Endothelial cell of umbilical vein (primary cell): Measurements from ENCODE around the gene COL17A1. TPM values are rescaled to one million over a fixed set of nuclear protein-coding genes. Genes with fewer than 3 reads are reported as not detected.

Experiments
- BruUV-seq: library from RNA; stranded (reverse); fragments of 400-500 nt; replicated peaks from 2 replicates; lab custom pipeline; 2021; lab: Mats Ljungman, UMichigan
- CTCF ChIA-PET: fragments of 300-600, 350-600 bp; sonication (Branson Sonifier 250); formaldehyde crosslinking; loops from one replicate; lab custom pipeline; 2021; ENCODE audit warnings: antibody characterized with exemption, inconsistent platforms; lab: Charles Lee
- POLR2A ChIA-PET: fragments of 300-600, 350-600 bp; sonication (Branson Sonifier 250); formaldehyde crosslinking; loops from one replicate; lab custom pipeline; 2021; ENCODE audit warnings: antibody characterized with exemption, inconsistent platforms; lab: Charles Lee
- DNase-seq: peaks from one replicate; pipeline ENCODE4 v3.0.0-alpha.2; 2011; ENCODE audit warnings: low read depth, low spot score
- FAIRE-seq: peaks from 2 replicates; lab custom pipeline; 2011; peaks lifted over from hg19 to GRCh38; lab: Jason Lieb, UNC
- H2AFZ ChIP-seq: 2 replicates; pipeline ENCODE4 v1.6.0; 2012; ENCODE audit warnings: low read depth, low read length, control low read depth, inconsistent platforms
- H3K27ac ChIP-seq: 2 replicates; pipeline ENCODE4 v1.5.1; 2011; ENCODE audit warnings: low read depth, mild to moderate bottlenecking, control low read depth, low read length, moderate library complexity; ENCODE audit not compliant: insufficient read depth
- H3K27me3 ChIP-seq, 2 experiments: 2 replicates each; pipeline versions ENCODE4 v1.6.0 to v1.6.1; 2011; ENCODE audit warnings: low read length in 2 of 2, mixed read lengths in 1 of 2; ENCODE audit not compliant: control insufficient read depth in 2 of 2, insufficient read depth in 2 of 2
- H3K36me3 ChIP-seq, 2 experiments: 2 replicates in 1 of 2; 3 replicates in 1 of 2; pipeline ENCODE4 v1.5.1; 2011; ENCODE audit warnings: low read length in 2 of 2, mild to moderate bottlenecking in 1 of 2, moderate library complexity in 1 of 2; ENCODE audit not compliant: control insufficient read depth in 2 of 2, insufficient read depth in 2 of 2; ENCODE audit errors: extremely low read depth in 1 of 2
- H3K4me1 ChIP-seq: 3 replicates; pipeline ENCODE4 v1.5.1; 2011; ENCODE audit warnings: mild to moderate bottlenecking, low read length; ENCODE audit not compliant: control insufficient read depth, insufficient read depth; ENCODE audit errors: extremely low read depth
- H3K4me2 ChIP-seq: 2 replicates; pipeline ENCODE4 v1.6.1; 2011; ENCODE audit warnings: low read length, control low read depth, mixed read lengths; ENCODE audit not compliant: insufficient read depth
- H3K4me3 ChIP-seq, 3 experiments: fragments of 200-600 bp in 1 of 3; sonication (generic), shearing (Covaris generic) in 1 of 3; replicated peaks in 1 of 3; 2 replicates each; pipeline ENCODE4 v1.5.1; 2011 to 2016; ENCODE audit warnings: control low read depth in 3 of 3, low read length in 3 of 3, mild to moderate bottlenecking in 2 of 3, inconsistent platforms in 1 of 3, low read depth in 1 of 3, moderate library complexity in 1 of 3; ENCODE audit not compliant: insufficient read depth in 1 of 3
- H3K79me2 ChIP-seq: 2 replicates; pipeline ENCODE4 v1.6.0; 2012; ENCODE audit warnings: low read length, inconsistent platforms; ENCODE audit not compliant: control insufficient read depth, insufficient read depth
- H3K9ac ChIP-seq: replicated peaks from 2 replicates; pipeline ENCODE3; 2011; ENCODE audit warnings: low read length, control low read depth; ENCODE audit not compliant: insufficient read depth; ENCODE audit errors: extremely low read depth
- H3K9me1 ChIP-seq: replicated peaks from 3 replicates; pipeline ENCODE4 v1.6.0; 2011; ENCODE audit warnings: mild to moderate bottlenecking, low read length; ENCODE audit not compliant: control insufficient read depth, insufficient read depth; ENCODE audit errors: extremely low read depth
- H3K9me3 ChIP-seq: replicated peaks from 2 replicates; pipeline ENCODE4 v1.5.1; 2012; ENCODE audit warnings: low read length, inconsistent platforms; ENCODE audit not compliant: control insufficient read depth, insufficient read depth
- H4K20me1 ChIP-seq: replicated peaks from 2 replicates; pipeline ENCODE3; 2011; ENCODE audit warnings: mild to moderate bottlenecking, low read length; ENCODE audit not compliant: control insufficient read depth, insufficient read depth; ENCODE audit errors: extremely low read depth
- CTCF ChIP-seq, 2 donors: IDR thresholded peaks; 1 replicate in 1 of 2; 2 replicates in 1 of 2; pipeline ENCODE4 v1.5.1; 2011; ENCODE audit warnings: low read length in 2 of 2, mild to moderate bottlenecking in 2 of 2, moderate library complexity in 2 of 2, control low read depth in 1 of 2, inconsistent platforms in 1 of 2, low read depth in 1 of 2; ENCODE audit not compliant: insufficient read depth in 1 of 2; ENCODE audit errors: extremely low read depth in 1 of 2
- EZH2 ChIP-seq: IDR thresholded peaks from 2 replicates; pipeline ENCODE4 v1.6.1; 2012; ENCODE audit warnings: borderline replicate concordance, low read depth, mild to moderate bottlenecking, moderate library complexity, low read length, inconsistent platforms; ENCODE audit not compliant: severe bottlenecking
- FOS ChIP-seq: IDR thresholded peaks from 2 replicates; pipeline ENCODE4 v1.6.1; 2011; ENCODE audit warnings: mild to moderate bottlenecking, low read length, moderate library complexity, borderline replicate concordance; ENCODE audit not compliant: insufficient read depth
- GATA2 ChIP-seq: IDR thresholded peaks from 2 replicates; pipeline ENCODE4 v1.7.0; 2011; ENCODE audit warnings: low read depth, mild to moderate bottlenecking, moderate library complexity, mixed read lengths, low read length; ENCODE audit not compliant: insufficient read length, insufficient read depth
- JUN ChIP-seq: IDR thresholded peaks from 2 replicates; pipeline ENCODE4 v1.6.1; 2011; ENCODE audit warnings: borderline replicate concordance, low read depth; ENCODE audit not compliant: insufficient read length, insufficient read depth
- MAX ChIP-seq: IDR thresholded peaks from 2 replicates; pipeline ENCODE4 v1.6.1; 2011; ENCODE audit not compliant: insufficient read depth, insufficient read length
- MYC ChIP-seq: IDR thresholded peaks from one replicate; pipeline ENCODE4 v1.6.1; 2011; ENCODE audit warnings: mild to moderate bottlenecking, low read depth, low read length
- POLR2A ChIP-seq: IDR thresholded peaks from 2 replicates; pipeline ENCODE4 v1.6.1; 2012; ENCODE audit warnings: low read depth, mild to moderate bottlenecking, control low read depth, low read length
- POLR2AphosphoS5 ChIP-seq: IDR thresholded peaks from 2 replicates; pipeline ENCODE4 v1.6.1; 2012; ENCODE audit warnings: low read depth, mild to moderate bottlenecking, control low read depth, low read length, moderate library complexity; ENCODE audit not compliant: insufficient read depth
- dilution Hi-C: fragments of 300-500 bp; cut with MboI; formaldehyde crosslinking; loops from one replicate; pipeline ENCODE4 v1.15.0; 2019; ENCODE audit warnings: low sequenced_read_pairs; ENCODE audit not compliant: extremely low pct_ligation_motif_present
- intact Hi-C: fragments of 100-400 bp; cut with micrococcal nuclease; formaldehyde crosslinking; loops from one replicate; pipeline ENCODE4 v1.10.0; 2022
- polyA plus RNA-seq, 4 experiments: library from polyadenylated mRNA; depleted of rRNA in 3 of 4; stranded (reverse) in 3 of 4; unstranded in 1 of 4; fragments of >200 nt; gene quantifications; 2 replicates each; pipeline versions ENCODE4 v1.2.1 to v1.2.3, GENCODE V29; 2011 to 2012; ENCODE audit warnings: missing spikeins in 1 of 4
- total RNA-seq: library from RNA; stranded (reverse); gene quantifications from 2 replicates; pipeline ENCODE4 v1.2.3, GENCODE V29; 2021

Gene COL17A1
- total and polyA plus RNA-seq, 2 donors (not counting 3 experiments of a cell fraction or from before 2014, with no cell fraction given) = 0.57 to 1.3 TPM

GRCh38 chr10:103983367-103983911 lies 102.2 kb downstream of the COL17A1 start:
- ChIA-PET POLR2A (interaction anchor here (0.6 to 0.7 kb wide), 2 partner anchors 35 to 67 kb away, joined by 3 read pairs; no protein-coding TSS in a partner anchor), CTCF (interaction anchor here (0.8 to 3.3 kb wide), 19 partner anchors 9 to 227 kb away, joined by 3 to 22 read pairs (median 4); partner anchors contain the start of genes SFR1 and SLK)
- TF ChIP-seq EZH2 = no peak
- peak; percentile 37 for TF ChIP-seq JUN
- TF ChIP-seq FOS = peak; percentile 19
- TF ChIP-seq MYC = no peak
- no peak for TF ChIP-seq POLR2A
- no peak for TF ChIP-seq GATA2
- TF ChIP-seq MAX = no peak
- no peak for TF ChIP-seq CTCF (IDR thresholded peaks at IDR 0.05; ENCODE audit: extremely low read depth in 1 of 2, insufficient read depth in 1 of 2, low read depth in 1 of 2, low read length in 2 of 2)
- peak; percentile 62 for TF ChIP-seq POLR2AphosphoS5
- peak overlapping the region in 1 of 3 experiments; percentile 27 for H3K4me3 ChIP-seq
- peaks cover 3% of the 10 kb centered on the region for H4K20me1 ChIP-seq
- BruUV-seq = no TSS peak
- peak overlapping the region; percentile 83 for H3K27ac ChIP-seq
- H3K9me1 ChIP-seq = no peaks in the 10 kb centered on the region
- H3K79me2 ChIP-seq = peaks cover 94% of the 10 kb centered on the region
- FAIRE-seq = peak; percentile 88
- dilution Hi-C loops (no loop called here), intact Hi-C loops (loop anchor here (2.0 to 5.0 kb wide), 6 partner anchors 15 to 274 kb away; no protein-coding TSS in a partner anchor)
- no peaks in the 10 kb centered on the region for H3K9me3 ChIP-seq
- H3K9ac ChIP-seq = peak overlapping the region; percentile 61
- peaks cover 65% of the 10 kb centered on the region for H3K4me1 ChIP-seq
- peak; percentile 57 for DNase-seq
- H3K4me2 ChIP-seq = peak overlapping the region; percentile 86
- H2AFZ ChIP-seq = no peak overlapping the region
- no peaks in the 10 kb centered on the region for H3K36me3 ChIP-seq
- H3K27me3 ChIP-seq = no peaks in the 10 kb centered on the region
